ENCODE data around the gene TGFBR3. TPM values are rescaled to one million over a fixed set of nuclear protein-coding genes. Genes with fewer than 3 reads are reported as not detected.

The TGFBR3 gene
- total RNA-seq, 2 donors from 2014 or later, result 60.8 to 62.4 TPM

- ATAC-seq (ENCODE audit: insufficient number of reproducible peaks, low FRiP score, low read depth) (no peak), DNase-seq (ENCODE audit: low spot score) (no peak)
- Histone ChIP-seq H3K27ac (no peak overlapping the region), H3K4me1 (ENCODE audit: control insufficient read depth in 1 of 2, low read depth in 2 of 2) (peaks cover 7 to 13% of the 10 kb centered on the region in 2 donors), H3K4me3 (no peak overlapping the region), H3K9me3 (no peaks in the 10 kb centered on the region), H3K27me3 (replicated peaks; ENCODE audit: insufficient read depth) (no peaks in the 10 kb centered on the region), H3K36me3 (no peaks in the 10 kb centered on the region)
- TF ChIP-seq CTCF (IDR thresholded peaks at IDR 0.05), result no peak
Observed at GRCh38 chr1:91827087-91827458, 58.9 kb downstream of the TGFBR3 start.

- peaks cover 7 to 13% of the 10 kb centered on the region in 2 donors for H3K4me1 ChIP-seq (ENCODE audit: control insufficient read depth in 1 of 2, low read depth in 2 of 2)
- no peak overlapping the region for H3K4me3 ChIP-seq
- H3K27me3 ChIP-seq (replicated peaks; ENCODE audit: insufficient read depth), result no peaks in the 10 kb centered on the region
- no peaks in the 10 kb centered on the region for H3K9me3 ChIP-seq
- DNase-seq (ENCODE audit: low spot score) (no peak), ATAC-seq (ENCODE audit: insufficient number of reproducible peaks, low FRiP score, low read depth) (no peak)
- TF ChIP-seq CTCF (IDR thresholded peaks at IDR 0.05), result no peak
- H3K27ac ChIP-seq, result no peak overlapping the region
- no peaks in the 10 kb centered on the region for H3K36me3 ChIP-seq
Observed at GRCh38 chr1:91826649-91827048, 59.3 kb downstream of the TGFBR3 start.

GRCh38 chr1:91826248-91826647, 59.7 kb downstream of the TGFBR3 start:
- Histone ChIP-seq H3K27ac (no peak overlapping the region), H3K36me3 (no peaks in the 10 kb centered on the region), H3K9me3 (no peaks in the 10 kb centered on the region), H3K4me3 (no peak overlapping the region), H3K4me1 (ENCODE audit: control insufficient read depth in 1 of 2, low read depth in 2 of 2) (peaks cover 7 to 13% of the 10 kb centered on the region in 2 donors), H3K27me3 (replicated peaks; ENCODE audit: insufficient read depth) (no peaks in the 10 kb centered on the region)
- no peak for DNase-seq (ENCODE audit: low spot score)
- no peak for TF ChIP-seq CTCF (IDR thresholded peaks at IDR 0.05)
- no peak for ATAC-seq (ENCODE audit: insufficient number of reproducible peaks, low FRiP score, low read depth)

- ATAC-seq (ENCODE audit: insufficient number of reproducible peaks, low FRiP score, low read depth), result no peak
- DNase-seq (ENCODE audit: low spot score), result no peak
- Histone ChIP-seq H3K4me3 (no peak overlapping the region), H3K36me3 (no peaks in the 10 kb centered on the region), H3K9me3 (no peaks in the 10 kb centered on the region), H3K4me1 (ENCODE audit: control insufficient read depth in 1 of 2, low read depth in 2 of 2) (peaks cover 15 to 32% of the 10 kb centered on the region in 2 donors), H3K27ac (no peak overlapping the region), H3K27me3 (replicated peaks; ENCODE audit: insufficient read depth) (no peaks in the 10 kb centered on the region)
- no peak for TF ChIP-seq CTCF (IDR thresholded peaks at IDR 0.05)
Observed at GRCh38 chr1:91821126-91821868, 64.7 kb downstream of the TGFBR3 start.

- ATAC-seq (ENCODE audit: insufficient number of reproducible peaks, low FRiP score, low read depth) (no peak), DNase-seq (ENCODE audit: low spot score) (no peak)
- no peaks in the 10 kb centered on the region for H3K9me3 ChIP-seq
- no peaks in the 10 kb centered on the region for H3K36me3 ChIP-seq
- H3K27ac ChIP-seq, result no peak overlapping the region
- no peaks in the 10 kb centered on the region for H3K27me3 ChIP-seq (replicated peaks; ENCODE audit: insufficient read depth)
- no peak overlapping the region for H3K4me3 ChIP-seq
- peaks cover 15 to 42% of the 10 kb centered on the region in 2 donors for H3K4me1 ChIP-seq (ENCODE audit: control insufficient read depth in 1 of 2, low read depth in 2 of 2)
- TF ChIP-seq CTCF (IDR thresholded peaks at IDR 0.05), result no peak
Observed at GRCh38 chr1:91819038-91819788, 66.7 kb downstream of the TGFBR3 start.
